ENCODE results near the gene MAP2K7. TPM values are rescaled to one million over a fixed set of nuclear protein-coding genes. Genes with fewer than 3 reads are reported as not detected.

MAP2K7 gene
- polyA plus RNA-seq, 1 donor (not counting 4 experiments of a cell fraction or from before 2014, with no cell fraction given): 8.4 TPM

DNA sequence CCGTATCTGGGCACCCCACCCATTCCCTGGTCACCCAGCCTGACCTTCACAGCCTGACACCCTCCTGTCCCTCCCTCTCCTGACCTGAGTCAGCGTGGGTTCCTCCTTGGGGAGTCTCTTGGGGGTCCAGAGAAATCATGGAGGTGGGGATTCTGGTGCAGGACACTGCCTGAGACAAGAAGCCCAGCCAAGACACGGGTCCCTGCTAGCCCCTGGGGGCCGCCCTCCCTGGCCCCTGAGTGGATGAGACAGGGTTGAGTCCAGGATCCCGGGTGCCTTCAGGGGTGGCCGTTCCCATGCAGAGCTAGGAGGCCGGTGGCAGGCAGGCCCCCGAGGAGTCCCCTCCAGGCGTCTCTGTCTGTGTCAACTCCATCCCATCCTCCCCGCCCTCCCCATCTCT is 1.6 kb downstream of the MAP2K7 start:
- Histone ChIP-seq H3K27ac (ENCODE audit: control insufficient read depth, insufficient read depth, low read length) (peak overlapping the region; percentile 81), H4K20me1 (ENCODE audit: control insufficient read depth, extremely low read depth, insufficient read depth, low read length) (peaks cover 5% of the 10 kb centered on the region), H3K4me3 (ENCODE audit: control insufficient read depth in 2 of 3, extremely low read depth in 1 of 3, insufficient read depth in 2 of 3, low read depth in 1 of 3, low read length in 3 of 3) (peak overlapping the region in 2 of 3 experiments; percentile 84 to 88), H3K36me3 (ENCODE audit: control insufficient read depth in 2 of 2, extremely low read depth in 1 of 2, insufficient read depth in 2 of 2, low read length in 2 of 2) (peaks cover 2 to 5% of the 10 kb centered on the region in 2 experiments), H3K9me3 (ENCODE audit: control insufficient read depth, low read depth, low read length) (no peaks in the 10 kb centered on the region), H3K9me1 (ENCODE audit: control insufficient read depth, extremely low read depth, insufficient read depth, low read length) (peaks cover 3% of the 10 kb centered on the region), H3K79me2 (ENCODE audit: control insufficient read depth, insufficient read depth, low read length) (peaks cover 45% of the 10 kb centered on the region), H3K4me2 (ENCODE audit: control insufficient read depth, extremely low read depth, insufficient read depth, low read depth, low read length) (peak overlapping the region; percentile 86), H3K27me3 (ENCODE audit: control insufficient read depth, extremely low read depth, insufficient read depth, low read length) (no peaks in the 10 kb centered on the region), H3K9ac (ENCODE audit: control insufficient read depth, extremely low read depth, insufficient read depth, low read length) (peak overlapping the region; percentile 93), H3K4me1 (ENCODE audit: control insufficient read depth, extremely low read depth, insufficient read depth, low read length) (peaks cover 47% of the 10 kb centered on the region), H2AFZ (ENCODE audit: control insufficient read depth, low read length) (no peak overlapping the region)
- dilution Hi-C loops (cut with MboI; ENCODE audit: extremely low pct_ligation_motif_present, low sequenced_read_pairs): no loop called here
- no peak for FAIRE-seq
- no peak for DNase-seq (ENCODE audit: low read depth, low spot score)
- TF ChIP-seq, protein P1, sequence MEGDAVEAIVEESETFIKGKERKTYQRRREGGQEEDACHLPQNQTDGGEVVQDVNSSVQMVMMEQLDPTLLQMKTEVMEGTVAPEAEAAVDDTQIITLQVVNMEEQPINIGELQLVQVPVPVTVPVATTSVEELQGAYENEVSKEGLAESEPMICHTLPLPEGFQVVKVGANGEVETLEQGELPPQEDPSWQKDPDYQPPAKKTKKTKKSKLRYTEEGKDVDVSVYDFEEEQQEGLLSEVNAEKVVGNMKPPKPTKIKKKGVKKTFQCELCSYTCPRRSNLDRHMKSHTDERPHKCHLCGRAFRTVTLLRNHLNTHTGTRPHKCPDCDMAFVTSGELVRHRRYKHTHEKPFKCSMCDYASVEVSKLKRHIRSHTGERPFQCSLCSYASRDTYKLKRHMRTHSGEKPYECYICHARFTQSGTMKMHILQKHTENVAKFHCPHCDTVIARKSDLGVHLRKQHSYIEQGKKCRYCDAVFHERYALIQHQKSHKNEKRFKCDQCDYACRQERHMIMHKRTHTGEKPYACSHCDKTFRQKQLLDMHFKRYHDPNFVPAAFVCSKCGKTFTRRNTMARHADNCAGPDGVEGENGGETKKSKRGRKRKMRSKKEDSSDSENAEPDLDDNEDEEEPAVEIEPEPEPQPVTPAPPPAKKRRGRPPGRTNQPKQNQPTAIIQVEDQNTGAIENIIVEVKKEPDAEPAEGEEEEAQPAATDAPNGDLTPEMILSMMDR (optimal IDR thresholded peaks at IDR 0.05 in 1 of 3, IDR thresholded peaks at IDR 0.05 in 1 of 3, conservative IDR thresholded peaks at IDR 0.05 in 1 of 3; ENCODE audit: extremely low read depth in 1 of 3, insufficient read depth in 2 of 3, low read length in 3 of 3): no peak
- TF ChIP-seq EZH2 (IDR thresholded peaks at IDR 0.05; ENCODE audit: low read length): no peak

DNA sequence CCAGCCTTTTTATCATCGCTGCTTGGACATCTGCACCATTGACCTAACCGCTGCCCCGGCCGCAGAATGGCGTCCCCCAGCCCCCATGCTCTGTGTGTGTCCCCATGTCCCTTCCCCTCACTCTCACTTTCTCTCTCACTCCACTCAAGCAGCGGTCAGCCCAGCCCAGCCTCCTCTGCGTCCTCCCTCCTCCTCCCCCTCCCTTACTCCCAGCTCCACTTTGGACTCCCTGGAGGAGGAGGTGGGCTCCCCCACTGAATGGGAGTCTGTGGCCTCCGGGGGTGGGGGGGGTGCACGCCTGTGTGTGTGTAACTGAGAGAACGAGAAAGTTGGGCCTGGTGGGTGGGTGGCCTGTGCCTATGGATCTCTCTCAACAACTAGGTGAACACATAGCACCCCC is 2.2 kb downstream of the MAP2K7 start:
- H2AFZ ChIP-seq (ENCODE audit: control insufficient read depth, low read length): no peak overlapping the region
- H3K4me3 ChIP-seq (ENCODE audit: control insufficient read depth in 2 of 3, extremely low read depth in 1 of 3, insufficient read depth in 2 of 3, low read depth in 1 of 3, low read length in 3 of 3): no peak overlapping the region
- H3K4me1 ChIP-seq (ENCODE audit: control insufficient read depth, extremely low read depth, insufficient read depth, low read length): peaks cover 41% of the 10 kb centered on the region
- dilution Hi-C loops (cut with MboI; ENCODE audit: extremely low pct_ligation_motif_present, low sequenced_read_pairs): no loop called here
- H3K9me3 ChIP-seq (ENCODE audit: control insufficient read depth, low read depth, low read length): no peaks in the 10 kb centered on the region
- no peak for TF ChIP-seq EZH2 (IDR thresholded peaks at IDR 0.05; ENCODE audit: low read length)
- TF ChIP-seq, protein P1 (optimal IDR thresholded peaks at IDR 0.05 in 1 of 3, IDR thresholded peaks at IDR 0.05 in 1 of 3, conservative IDR thresholded peaks at IDR 0.05 in 1 of 3; ENCODE audit: extremely low read depth in 1 of 3, insufficient read depth in 2 of 3, low read length in 3 of 3): no peak
- peaks cover 5% of the 10 kb centered on the region for H4K20me1 ChIP-seq (ENCODE audit: control insufficient read depth, extremely low read depth, insufficient read depth, low read length)
- peaks cover 45% of the 10 kb centered on the region for H3K79me2 ChIP-seq (ENCODE audit: control insufficient read depth, insufficient read depth, low read length)
- no peak overlapping the region for H3K27ac ChIP-seq (ENCODE audit: control insufficient read depth, insufficient read depth, low read length)
- peaks cover 3% of the 10 kb centered on the region for H3K9me1 ChIP-seq (ENCODE audit: control insufficient read depth, extremely low read depth, insufficient read depth, low read length)
- H3K4me2 ChIP-seq (ENCODE audit: control insufficient read depth, extremely low read depth, insufficient read depth, low read depth, low read length): no peak overlapping the region
- no peak overlapping the region for H3K9ac ChIP-seq (ENCODE audit: control insufficient read depth, extremely low read depth, insufficient read depth, low read length)
- no peaks in the 10 kb centered on the region for H3K27me3 ChIP-seq (ENCODE audit: control insufficient read depth, extremely low read depth, insufficient read depth, low read length)
- DNase-seq (ENCODE audit: low read depth, low spot score) (no peak), FAIRE-seq (no peak)
- peaks cover 4 to 6% of the 10 kb centered on the region in 2 experiments for H3K36me3 ChIP-seq (ENCODE audit: control insufficient read depth in 2 of 2, extremely low read depth in 1 of 2, insufficient read depth in 2 of 2, low read length in 2 of 2)
